Right ventricle myocardium inferior (tissue), 1 donor: Measurements from ENCODE around the gene SPINDOC. TPM values are rescaled to one million over a fixed set of nuclear protein-coding genes. Genes with fewer than 3 reads are reported as not detected.

Experiments used
- ATAC-seq: fragments of 200-7000 bp; cut with Tn5 transposase; one replicate; pipeline ENCODE4 v1.9.1; 2020; ENCODE audit warnings: mild to moderate bottlenecking, moderate library complexity
- DNase-seq: peaks from one replicate; pipeline ENCODE4 v3.0.0; 2021; ENCODE audit errors: missing footprints
- intact Hi-C: fragments of 100-400 bp; cut with DNase I; formaldehyde crosslinking; loops from one replicate; pipeline ENCODE4 v1.11.0; 2022
- total RNA-seq: library from RNA; stranded (reverse); fragmentation: NEBNext Ultra II Directional; extraction: Animal tissue kit (Norgen Biotek cat#: 25700); gene quantifications from one replicate; pipeline ENCODE4 v1.2.1, GENCODE V29; 2021
- donor health status: DM: no; HTN: yes; CAD: no; lungs with severe emphysema.

SPINDOC gene
- total RNA-seq, 1 donor from 2014 or later = 11.9 TPM

- intact Hi-C loops = no loop called here
- DNase-seq (no peak), ATAC-seq (no peak)
These were observed 8.2 kb downstream of the SPINDOC start for GRCh38 chr11:63821411-63821810.

- ATAC-seq (no peak), DNase-seq (no peak)
- intact Hi-C loops = no loop called here
These were observed 13.4 kb downstream of the SPINDOC start for GRCh38 chr11:63826471-63827190.

GRCh38 chr11:63829823-63830489 is 16.7 kb downstream of the SPINDOC start:
- DNase-seq (no peak), ATAC-seq (peak; percentile 44)
- intact Hi-C loops = no loop called here

GRCh38 chr11:63831326-63831725 is 18.1 kb downstream of the SPINDOC start:
- no peak for ATAC-seq
- intact Hi-C loops = no loop called here
- no peak for DNase-seq

GRCh38 chr11:63832336-63832735 is 19.1 kb downstream of the SPINDOC start:
- ATAC-seq (no peak), DNase-seq (no peak)
- intact Hi-C loops = no loop called here

GRCh38 chr11:63833048-63833447 is 19.8 kb downstream of the SPINDOC start:
- intact Hi-C loops = no loop called here
- no peak for ATAC-seq
- DNase-seq = no peak

- ATAC-seq = no peak
- intact Hi-C loops = no loop called here
- DNase-seq = no peak
These were observed 21.4 kb downstream of the SPINDOC start for GRCh38 chr11:63834535-63835157.

GRCh38 chr11:63835158-63835545 is 21.9 kb downstream of the SPINDOC start:
- no peak for DNase-seq
- intact Hi-C loops = no loop called here
- no peak for ATAC-seq

- DNase-seq (no peak), ATAC-seq (peak; percentile 25)
- intact Hi-C loops = loop anchor here (1.0 to 2.0 kb wide), 2 partner anchors 109 to 316 kb away; no protein-coding TSS in a partner anchor
These were observed 23.9 kb downstream of the SPINDOC start for GRCh38 chr11:63837027-63837688.

- DNase-seq = no peak
- no peak for ATAC-seq
- intact Hi-C loops = loop anchor here (1.0 to 2.0 kb wide), 4 partner anchors 80 to 315 kb away; partner anchors contain the start of genes COX8A and RCOR2
These were observed 24.5 kb downstream of the SPINDOC start for GRCh38 chr11:63837739-63838138.

- ATAC-seq (no peak), DNase-seq (no peak)
- intact Hi-C loops = loop anchor here (1.0 kb wide), 2 partner anchors 79 to 136 kb away; partner anchors contain the start of genes COX8A and RCOR2
These were observed 25.0 kb downstream of the SPINDOC start for GRCh38 chr11:63838150-63838677.

GRCh38 chr11:63838678-63839507 is 25.6 kb downstream of the SPINDOC start, which contains the start of gene MARK2:
MARK2 (plus strand) TSS chr11:63839110; CDS start chr11:63839507, 397 bp downstream.
- DNase-seq (peak; percentile 97), ATAC-seq (peak; percentile 93)
- intact Hi-C loops = loop anchor here (1.0 kb wide), 2 partner anchors 78 to 135 kb away; partner anchors contain the start of genes COX8A and RCOR2

GRCh38 chr11:63839508-63840355 is 26.5 kb downstream of the SPINDOC start:
- DNase-seq (peak; percentile 81), ATAC-seq (no peak)
- intact Hi-C loops = no loop called here

- no peak for ATAC-seq
- DNase-seq = no peak
- intact Hi-C loops = no loop called here
These were observed 27.3 kb downstream of the SPINDOC start for GRCh38 chr11:63840356-63841060.

- ATAC-seq = no peak
- DNase-seq = no peak
- intact Hi-C loops = no loop called here
These were observed 28.3 kb downstream of the SPINDOC start for GRCh38 chr11:63841554-63841953.

GRCh38 chr11:63843041-63843440 is 29.8 kb downstream of the SPINDOC start:
- ATAC-seq (no peak), DNase-seq (no peak)
- intact Hi-C loops = loop anchor here (2.0 kb wide), 1 partner anchor 30 kb away; no protein-coding TSS in a partner anchor
